ENCODE results near the gene SLC6A3. TPM values are rescaled to one million over a fixed set of nuclear protein-coding genes. Genes with fewer than 3 reads are reported as not detected.

Gene SLC6A3
- total and polyA plus RNA-seq, 9 donors, result 0.05 to 0.62 (median 0.40) TPM

GRCh38 chr5:1371218-1371971 lies 73.8 kb downstream of the SLC6A3 start:
- H3K27ac ChIP-seq, result no peak overlapping the region
- H3K9me3 ChIP-seq, result no peaks in the 10 kb centered on the region
- no peak for TF ChIP-seq CTCF (IDR thresholded peaks at IDR 0.05)
- TF ChIP-seq EP300 (IDR thresholded peaks at IDR 0.05), result no peak
- 72 to 85% (median 84%) methylated on average over 13 of the region's 13 CpGs for WGBS, 3 donors
- no peak overlapping the region for H3K4me3 ChIP-seq
- intact Hi-C loops (cut with DNase I), result loop anchor here in 1 of 4 donors (10.0 kb wide), 1 partner anchor 273 kb away; no protein-coding TSS in a partner anchor
- H3K27me3 ChIP-seq, result no peaks in the 10 kb centered on the region
- no peak for DNase-seq
- H3K4me1 ChIP-seq (ENCODE audit: insufficient read depth), result no peaks in the 10 kb centered on the region
- H3K36me3 ChIP-seq, result no peaks in the 10 kb centered on the region

- Histone ChIP-seq H3K36me3 (no peaks in the 10 kb centered on the region), H3K9me3 (no peaks in the 10 kb centered on the region), H3K27ac (no peak overlapping the region), H3K4me1 (ENCODE audit: insufficient read depth) (no peaks in the 10 kb centered on the region), H3K27me3 (no peaks in the 10 kb centered on the region), H3K4me3 (no peak overlapping the region)
- WGBS, 3 donors, result 72 to 79% (median 76%) methylated on average over 7 of the region's 7 CpGs
- DNase-seq, result no peak
- intact Hi-C loops (cut with DNase I), result loop anchor here in 1 of 4 donors (10.0 kb wide), 1 partner anchor 275 kb away; no protein-coding TSS in a partner anchor
- TF ChIP-seq EP300 (IDR thresholded peaks at IDR 0.05) (no peak), CTCF (IDR thresholded peaks at IDR 0.05) (no peak), POLR2A (IDR thresholded peaks at IDR 0.05) (no peak)
These were observed 75.2 kb downstream of the SLC6A3 start for GRCh38 chr5:1370006-1370405.

- DNase-seq, result no peak
- no peaks in the 10 kb centered on the region for H3K9me3 ChIP-seq
- no peak overlapping the region for H3K4me3 ChIP-seq
- intact Hi-C loops (cut with DNase I), result no loop called here
- no peaks in the 10 kb centered on the region for H3K4me1 ChIP-seq (ENCODE audit: insufficient read depth)
- H3K27me3 ChIP-seq, result no peaks in the 10 kb centered on the region
- no peak overlapping the region for H3K27ac ChIP-seq
- whole genome bisulfite sequencing, 3 donors, result 80 to 90% (median 83%) methylated on average over 4 of the region's 4 CpGs
- TF ChIP-seq EP300 (IDR thresholded peaks at IDR 0.05), result no peak
- no peak for TF ChIP-seq CTCF (IDR thresholded peaks at IDR 0.05)
- TF ChIP-seq POLR2A (IDR thresholded peaks at IDR 0.05), result no peak
- H3K36me3 ChIP-seq, result no peaks in the 10 kb centered on the region
These were observed 76.5 kb downstream of the SLC6A3 start for GRCh38 chr5:1368756-1369155.

- no peak for DNase-seq
- H3K27ac ChIP-seq, result no peak overlapping the region
- H3K27me3 ChIP-seq, result no peaks in the 10 kb centered on the region
- no peaks in the 10 kb centered on the region for H3K9me3 ChIP-seq
- H3K4me1 ChIP-seq (ENCODE audit: insufficient read depth), result no peaks in the 10 kb centered on the region
- 82 to 85% (median 83%) methylated on average over 7 of the region's 7 CpGs for WGBS, 3 donors
- no peaks in the 10 kb centered on the region for H3K36me3 ChIP-seq
- TF ChIP-seq POLR2A (IDR thresholded peaks at IDR 0.05) (no peak), CTCF (IDR thresholded peaks at IDR 0.05) (no peak), EP300 (IDR thresholded peaks at IDR 0.05) (no peak)
- H3K4me3 ChIP-seq, result no peak overlapping the region
- intact Hi-C loops (cut with DNase I), result no loop called here
These were observed 77.0 kb downstream of the SLC6A3 start for GRCh38 chr5:1368236-1368635.

All from ovary (tissue), 9 donors.